Fibroblast of villous mesenchyme (primary cell): Measurements from ENCODE around the gene DYDC1. TPM values are rescaled to one million over a fixed set of nuclear protein-coding genes. Genes with fewer than 3 reads are reported as not detected.

Experiments used
- DNase-seq: peaks from one replicate; pipeline ENCODE4 v3.0.0-alpha.2; 2010; ENCODE audit warnings: low read depth
- H3K4me3 ChIP-seq: 2 replicates; pipeline ENCODE4 v1.5.1; 2011; ENCODE audit warnings: low read depth, mild to moderate bottlenecking, low read length
- total RNA-seq: library from RNA; depleted of rRNA; stranded (reverse); fragments of >200 nt; gene quantifications from 2 replicates; pipeline ENCODE4 v1.2.3, GENCODE V29; 2012
- TF ChIP-seq, protein P1 (sequence below): IDR thresholded peaks from 2 replicates; pipeline ENCODE4 v1.5.1; 2012; ENCODE audit warnings: low read depth, mild to moderate bottlenecking, low read length; ENCODE audit not compliant: insufficient read depth

DYDC1 gene
- total RNA-seq, 1 donor = not detected

- no peak overlapping the region for H3K4me3 ChIP-seq
- TF ChIP-seq, protein P1, sequence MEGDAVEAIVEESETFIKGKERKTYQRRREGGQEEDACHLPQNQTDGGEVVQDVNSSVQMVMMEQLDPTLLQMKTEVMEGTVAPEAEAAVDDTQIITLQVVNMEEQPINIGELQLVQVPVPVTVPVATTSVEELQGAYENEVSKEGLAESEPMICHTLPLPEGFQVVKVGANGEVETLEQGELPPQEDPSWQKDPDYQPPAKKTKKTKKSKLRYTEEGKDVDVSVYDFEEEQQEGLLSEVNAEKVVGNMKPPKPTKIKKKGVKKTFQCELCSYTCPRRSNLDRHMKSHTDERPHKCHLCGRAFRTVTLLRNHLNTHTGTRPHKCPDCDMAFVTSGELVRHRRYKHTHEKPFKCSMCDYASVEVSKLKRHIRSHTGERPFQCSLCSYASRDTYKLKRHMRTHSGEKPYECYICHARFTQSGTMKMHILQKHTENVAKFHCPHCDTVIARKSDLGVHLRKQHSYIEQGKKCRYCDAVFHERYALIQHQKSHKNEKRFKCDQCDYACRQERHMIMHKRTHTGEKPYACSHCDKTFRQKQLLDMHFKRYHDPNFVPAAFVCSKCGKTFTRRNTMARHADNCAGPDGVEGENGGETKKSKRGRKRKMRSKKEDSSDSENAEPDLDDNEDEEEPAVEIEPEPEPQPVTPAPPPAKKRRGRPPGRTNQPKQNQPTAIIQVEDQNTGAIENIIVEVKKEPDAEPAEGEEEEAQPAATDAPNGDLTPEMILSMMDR = no peak
- DNase-seq = no peak
These were observed 6.3 kb downstream of the DYDC1 start for GRCh38 chr10:80350251-80350650.

GRCh38 chr10:80344912-80345311 is 11.6 kb downstream of the DYDC1 start:
- H3K4me3 ChIP-seq = no peak overlapping the region
- no peak for DNase-seq
- TF ChIP-seq, protein P1 = no peak

DNA sequence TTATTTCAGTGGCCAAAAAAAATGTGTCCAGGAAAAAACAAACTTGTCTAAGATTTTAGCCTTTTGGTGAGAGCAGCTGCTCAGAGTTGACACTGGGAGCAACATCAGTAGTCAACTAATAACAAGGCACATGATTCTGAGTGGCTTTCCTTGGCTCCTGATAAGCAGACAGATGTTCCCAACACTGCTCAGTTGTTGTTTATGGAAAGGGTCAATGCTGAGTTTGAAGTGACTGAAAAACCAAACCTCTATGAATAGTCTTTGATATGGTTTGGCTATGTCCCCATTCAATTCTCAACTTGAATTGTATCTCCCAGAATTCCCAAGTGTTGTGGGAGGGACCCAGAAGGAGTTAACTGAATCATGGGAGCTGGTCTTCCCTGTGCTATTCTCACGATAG is 12.3 kb downstream of the DYDC1 start:
- no peak overlapping the region for H3K4me3 ChIP-seq
- TF ChIP-seq, protein P1 = no peak
- peak; percentile 20 for DNase-seq

GRCh38 chr10:80333983-80334382 is 22.6 kb downstream of the DYDC1 start:
- no peak overlapping the region for H3K4me3 ChIP-seq
- DNase-seq = no peak
- TF ChIP-seq, protein P1 = no peak

DNA sequence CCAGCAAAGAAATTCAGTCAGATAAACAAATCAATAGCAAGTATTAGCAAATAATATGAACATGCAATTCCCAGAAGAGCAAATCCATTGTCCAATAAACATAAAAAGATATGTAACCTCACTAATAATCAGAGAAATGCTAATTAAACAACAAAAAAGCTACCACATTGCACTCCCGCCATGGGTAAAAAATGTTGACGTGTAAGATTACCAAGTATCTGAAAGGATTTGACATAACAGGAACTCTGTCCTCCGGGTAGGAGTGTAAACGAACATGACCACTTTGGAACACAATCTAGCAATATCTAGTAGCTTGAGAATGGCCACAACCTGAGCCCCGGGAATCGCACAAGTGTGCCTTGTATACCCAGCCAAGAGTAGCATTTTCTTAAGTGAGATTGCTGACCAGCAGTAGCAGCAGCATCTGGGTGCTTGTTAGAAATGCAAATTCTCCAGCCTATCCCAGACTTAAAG is 31.6 kb downstream of the DYDC1 start:
- DNase-seq = no peak
- no peak overlapping the region for H3K4me3 ChIP-seq
- TF ChIP-seq, protein P1 = no peak

DNA sequence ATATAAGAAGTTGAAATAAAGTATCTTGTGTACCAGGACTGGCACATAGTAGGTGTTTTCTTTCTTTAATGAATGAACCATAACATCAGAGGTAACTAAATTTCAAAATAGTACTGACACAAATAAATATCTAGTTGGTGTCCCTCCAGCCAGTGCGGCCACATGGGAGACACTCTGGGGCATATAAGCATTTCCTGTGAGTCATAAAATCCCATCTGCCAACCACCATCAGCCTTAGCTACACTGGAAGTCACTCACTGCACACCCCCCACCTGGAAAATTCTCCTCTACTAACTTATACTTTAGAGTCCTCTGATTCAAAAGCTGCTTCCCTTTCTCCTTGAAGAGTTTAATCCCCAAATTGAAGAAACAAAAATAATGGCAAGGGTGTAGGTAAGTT is 32.5 kb downstream of the DYDC1 start:
- TF ChIP-seq, protein P1 = no peak
- H3K4me3 ChIP-seq = no peak overlapping the region
- no peak for DNase-seq

GRCh38 chr10:80323311-80323710 is 33.2 kb downstream of the DYDC1 start:
- no peak for DNase-seq
- TF ChIP-seq, protein P1 = no peak
- no peak overlapping the region for H3K4me3 ChIP-seq
